SK-N-MC (cell line): ENCODE measurements around the gene CSTA.

Source experiments
- DNase-seq: peaks from one replicate; pipeline ENCODE4 v3.0.0-alpha.2; 2011; ENCODE audit warnings: low read depth, low spot score
- H3K27ac ChIP-seq: fragments of 200-600 bp; sonication (generic); 2 replicates; pipeline ENCODE4 v1.5.1; 2016; ENCODE audit warnings: mixed run types
- H3K36me3 ChIP-seq: fragments of 200-600 bp; sonication (generic); 2 replicates; pipeline ENCODE4 v1.6.1; 2017; ENCODE audit warnings: antibody characterized with exemption, low read length, mixed read lengths; ENCODE audit not compliant: insufficient read depth
- H3K4me3 ChIP-seq: fragments of 200-600 bp; sonication (generic); 2 replicates; pipeline ENCODE4 v1.5.1; 2016
- H3K9ac ChIP-seq: fragments of 200-600 bp; sonication (generic); 2 replicates; pipeline ENCODE4 v1.8.0; 2017; ENCODE audit warnings: mixed run types, mixed read lengths; ENCODE audit not compliant: insufficient read length
- H3K9me3 ChIP-seq: fragments of 200-600 bp; sonication (generic); 2 replicates; pipeline ENCODE4 v1.6.1; 2017; ENCODE audit warnings: low read depth, mild to moderate bottlenecking, antibody characterized with exemption, low read length, moderate library complexity, mixed read lengths
- EZH2 ChIP-seq: fragments of 200-600 bp; sonication (generic); IDR thresholded peaks from one replicate; pipeline ENCODE4 v1.6.1; 2017; ENCODE audit warnings: antibody characterized with exemption
- FOXP2 ChIP-seq: optimal IDR thresholded peaks from 2 replicates; pipeline ENCODE3; 2011; ENCODE audit warnings: mild to moderate bottlenecking, moderate library complexity; ENCODE audit not compliant: insufficient read depth; ENCODE audit errors: extremely low read length, control extremely low read depth
- POLR2AphosphoS5 ChIP-seq: IDR thresholded peaks from 2 replicates; pipeline ENCODE4 v1.6.1; 2012; ENCODE audit warnings: mild to moderate bottlenecking, low read depth, low read length, borderline replicate concordance

The CSTA gene

GRCh38 chr3:122301063-122301462 is 24.0 kb upstream of the CSTA start:
- Histone ChIP-seq H3K4me3 (no peak overlapping the region), H3K27ac (no peak overlapping the region), H3K9ac (no peak overlapping the region), H3K9me3 (no peaks in the 10 kb centered on the region), H3K36me3 (no peaks in the 10 kb centered on the region)
- DNase-seq = no peak
- TF ChIP-seq POLR2AphosphoS5 (no peak), FOXP2 (no peak), EZH2 (no peak)

DNA sequence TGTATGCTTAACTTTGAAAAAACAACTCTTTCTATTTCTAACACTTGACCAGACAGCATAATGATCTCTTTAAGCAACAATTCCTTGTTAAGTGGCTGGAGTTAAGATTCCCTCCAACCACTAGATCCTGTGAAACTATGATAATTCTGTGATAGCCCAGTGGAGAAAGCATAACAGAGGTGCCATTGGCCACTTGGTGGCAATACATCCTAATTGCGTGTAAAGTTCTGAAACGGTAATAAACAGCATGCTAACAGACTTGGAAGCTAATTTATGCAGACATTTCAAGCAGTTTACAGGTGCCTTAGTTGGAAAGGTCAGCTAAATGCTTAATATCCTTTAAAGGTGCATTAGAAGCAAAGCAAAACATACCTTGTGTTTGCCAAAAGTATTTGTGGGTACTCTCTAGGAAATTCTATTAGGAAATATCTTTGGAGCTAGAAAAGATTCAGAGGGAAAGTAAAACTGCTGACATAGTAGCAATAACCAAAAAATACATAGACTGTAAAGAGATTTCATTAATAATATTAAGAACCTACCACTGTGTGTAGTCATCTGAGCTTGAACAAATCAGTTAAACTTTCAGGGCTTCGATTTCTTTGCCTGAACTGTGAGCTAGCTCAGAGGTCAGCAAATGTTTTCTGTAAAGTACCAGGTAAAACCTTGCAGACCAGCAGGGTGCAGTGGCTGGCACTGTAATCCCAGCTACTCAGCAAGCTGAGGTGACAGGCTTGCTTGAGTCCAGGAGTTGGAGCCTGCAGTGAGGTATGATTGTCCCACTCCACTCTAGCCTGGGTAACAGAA is 19.0 kb upstream of the CSTA start:
- H3K4me3 ChIP-seq = no peak overlapping the region
- no peaks in the 10 kb centered on the region for H3K9me3 ChIP-seq
- TF ChIP-seq POLR2AphosphoS5 = no peak
- TF ChIP-seq EZH2 = no peak
- TF ChIP-seq FOXP2 = no peak
- no peak overlapping the region for H3K9ac ChIP-seq
- H3K27ac ChIP-seq = no peak overlapping the region
- DNase-seq = no peak
- H3K36me3 ChIP-seq = no peaks in the 10 kb centered on the region

DNA sequence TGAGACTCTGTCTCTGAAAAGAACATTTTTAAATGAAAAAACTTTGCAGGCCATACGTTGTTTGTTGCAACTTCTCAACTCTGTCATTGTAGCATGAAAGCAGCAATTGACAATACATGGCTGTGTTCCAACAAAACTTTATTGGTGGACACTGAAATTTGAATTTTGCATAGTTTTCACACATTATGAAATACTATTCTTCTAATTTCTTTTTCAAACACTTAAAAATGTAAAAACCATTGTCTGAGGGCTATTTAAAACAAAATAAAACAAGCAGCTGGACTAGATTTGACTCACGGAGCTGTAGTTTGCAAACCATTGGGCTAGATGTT is 18.5 kb upstream of the CSTA start:
- Histone ChIP-seq H3K9me3 (no peaks in the 10 kb centered on the region), H3K4me3 (no peak overlapping the region), H3K36me3 (no peaks in the 10 kb centered on the region), H3K9ac (no peak overlapping the region), H3K27ac (no peak overlapping the region)
- no peak for DNase-seq
- no peak for TF ChIP-seq FOXP2
- TF ChIP-seq POLR2AphosphoS5 = no peak
- no peak for TF ChIP-seq EZH2

DNA sequence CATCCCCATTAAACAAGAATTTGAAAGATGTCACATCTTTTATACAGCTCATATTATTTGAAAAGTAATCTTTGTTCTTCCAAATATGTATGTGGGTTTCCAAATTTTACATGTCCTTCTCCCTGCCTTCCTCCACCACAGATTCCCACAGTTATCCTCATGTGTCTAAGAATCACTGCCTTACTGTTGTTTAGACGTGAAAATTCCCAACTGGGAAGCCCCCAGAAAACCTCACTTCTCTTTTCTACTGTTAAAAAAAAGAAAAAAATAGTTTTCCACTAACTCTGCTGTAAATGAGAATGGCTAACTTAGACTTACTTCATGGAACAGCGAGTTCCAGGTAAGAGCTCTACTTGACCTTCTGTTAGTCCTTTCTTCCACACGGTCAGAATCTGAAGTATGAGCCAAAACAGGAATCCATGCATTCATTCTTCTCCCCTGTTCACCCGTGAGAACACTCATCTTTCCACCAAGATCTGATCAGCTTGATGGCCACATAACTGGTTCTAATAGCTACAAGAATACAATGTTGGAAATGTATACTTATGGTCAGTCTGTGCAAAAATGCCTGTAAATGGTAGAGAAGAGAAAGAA is 17.9 kb upstream of the CSTA start:
- Histone ChIP-seq H3K4me3 (no peak overlapping the region), H3K9me3 (no peaks in the 10 kb centered on the region), H3K27ac (no peak overlapping the region), H3K36me3 (no peaks in the 10 kb centered on the region), H3K9ac (no peak overlapping the region)
- TF ChIP-seq POLR2AphosphoS5 (no peak), EZH2 (no peak), FOXP2 (no peak)
- no peak for DNase-seq

DNA sequence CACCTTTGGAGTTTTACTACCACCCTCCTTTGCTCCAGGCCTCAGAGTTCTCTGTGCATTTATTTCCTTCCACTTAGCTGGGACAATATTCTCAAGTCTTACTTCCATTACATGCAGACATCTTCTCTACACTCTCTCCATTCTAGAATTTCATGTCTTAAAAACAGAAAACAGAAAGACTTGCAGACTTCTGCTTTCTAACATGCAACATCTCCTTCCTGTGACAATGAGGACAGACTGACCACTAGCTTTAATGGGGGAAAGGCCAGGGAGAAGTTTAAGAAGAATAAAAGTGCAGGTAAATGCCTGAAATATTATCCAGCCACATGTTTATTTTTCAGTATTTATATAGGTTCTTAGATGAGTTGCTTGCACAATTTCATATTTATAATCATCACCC is 17.1 kb upstream of the CSTA start:
- no peak overlapping the region for H3K4me3 ChIP-seq
- TF ChIP-seq EZH2 (no peak), FOXP2 (no peak), POLR2AphosphoS5 (no peak)
- H3K9me3 ChIP-seq = no peaks in the 10 kb centered on the region
- DNase-seq = no peak
- H3K9ac ChIP-seq = no peak overlapping the region
- H3K36me3 ChIP-seq = no peaks in the 10 kb centered on the region
- H3K27ac ChIP-seq = no peak overlapping the region

GRCh38 chr3:122310361-122310760 is 14.7 kb upstream of the CSTA start:
- TF ChIP-seq EZH2 (no peak), FOXP2 (no peak), POLR2AphosphoS5 (no peak)
- no peak overlapping the region for H3K27ac ChIP-seq
- no peak for DNase-seq
- no peak overlapping the region for H3K9ac ChIP-seq
- H3K9me3 ChIP-seq = no peaks in the 10 kb centered on the region
- no peak overlapping the region for H3K4me3 ChIP-seq
- no peaks in the 10 kb centered on the region for H3K36me3 ChIP-seq

GRCh38 chr3:122312826-122313225 is 12.2 kb upstream of the CSTA start:
- TF ChIP-seq FOXP2 = no peak
- no peak for TF ChIP-seq EZH2
- TF ChIP-seq POLR2AphosphoS5 = no peak
- Histone ChIP-seq H3K36me3 (no peaks in the 10 kb centered on the region), H3K9me3 (no peaks in the 10 kb centered on the region), H3K27ac (peak overlapping the region; percentile 43; the same call in 1 of the 2 replicates), H3K4me3 (no peak overlapping the region), H3K9ac (no peak overlapping the region)
- no peak for DNase-seq

- no peaks in the 10 kb centered on the region for H3K36me3 ChIP-seq
- DNase-seq = no peak
- no peak overlapping the region for H3K9ac ChIP-seq
- peak overlapping the region; percentile 43; the same call in 1 of the 2 replicates for H3K27ac ChIP-seq
- no peaks in the 10 kb centered on the region for H3K9me3 ChIP-seq
- no peak overlapping the region for H3K4me3 ChIP-seq
- TF ChIP-seq POLR2AphosphoS5 (no peak), FOXP2 (no peak), EZH2 (no peak)
Observed at GRCh38 chr3:122313281-122313680, 11.8 kb upstream of the CSTA start.
